ENCODE results near the gene PDIA6.

Gene PDIA6

GRCh38 chr2:10753156-10753555, 59.4 kb downstream of the PDIA6 start:
- no peak for TF ChIP-seq EP300 (IDR thresholded peaks at IDR 0.05; ENCODE audit: borderline replicate concordance)
- TF ChIP-seq TAF1 (IDR thresholded peaks at IDR 0.05; ENCODE audit: low read depth), result no peak
- TF ChIP-seq MAX (IDR thresholded peaks at IDR 0.05), result no peak
- TF ChIP-seq CEBPB (IDR thresholded peaks at IDR 0.05), result no peak

- TF ChIP-seq CEBPB (IDR thresholded peaks at IDR 0.05), result no peak
- no peak for TF ChIP-seq TAF1 (IDR thresholded peaks at IDR 0.05; ENCODE audit: low read depth)
- no peak for TF ChIP-seq NFIC (IDR thresholded peaks at IDR 0.05)
- TF ChIP-seq YY1 (IDR thresholded peaks at IDR 0.05; ENCODE audit: low read depth), result no peak
- TF ChIP-seq ZBTB7A (IDR thresholded peaks at IDR 0.05; ENCODE audit: low read depth), result no peak
- no peak for TF ChIP-seq USF1 (IDR thresholded peaks at IDR 0.05)
- no peak for TF ChIP-seq MAX (IDR thresholded peaks at IDR 0.05)
- TF ChIP-seq TCF12 (IDR thresholded peaks at IDR 0.05; ENCODE audit: low read depth), result no peak
- TF ChIP-seq REST (IDR thresholded peaks at IDR 0.05; ENCODE audit: low read depth), result no peak
- TF ChIP-seq RAD21 (IDR thresholded peaks at IDR 0.05; ENCODE audit: low read depth), result no peak
- TF ChIP-seq CREB1 (IDR thresholded peaks at IDR 0.05; ENCODE audit: low read depth), result no peak
- TF ChIP-seq TEAD4 (IDR thresholded peaks at IDR 0.05), result no peak
- TF ChIP-seq EP300 (IDR thresholded peaks at IDR 0.05; ENCODE audit: borderline replicate concordance), result no peak
- TF ChIP-seq FOXM1 (IDR thresholded peaks at IDR 0.05; ENCODE audit: borderline replicate concordance, low read depth), result no peak
Measured at GRCh38 chr2:10752236-10752635, 60.3 kb downstream of the PDIA6 start.

- no peak for TF ChIP-seq ZBTB7A (IDR thresholded peaks at IDR 0.05; ENCODE audit: low read depth)
- TF ChIP-seq TCF12 (IDR thresholded peaks at IDR 0.05; ENCODE audit: low read depth), result no peak
- no peak for TF ChIP-seq EP300 (IDR thresholded peaks at IDR 0.05; ENCODE audit: borderline replicate concordance)
- no peak for TF ChIP-seq REST (IDR thresholded peaks at IDR 0.05; ENCODE audit: low read depth)
- TF ChIP-seq CREB1 (IDR thresholded peaks at IDR 0.05; ENCODE audit: low read depth), result no peak
- TF ChIP-seq NFIC (IDR thresholded peaks at IDR 0.05), result no peak
- no peak for TF ChIP-seq MAX (IDR thresholded peaks at IDR 0.05)
- no peak for TF ChIP-seq RAD21 (IDR thresholded peaks at IDR 0.05; ENCODE audit: low read depth)
- TF ChIP-seq TEAD4 (IDR thresholded peaks at IDR 0.05), result no peak
- TF ChIP-seq CEBPB (IDR thresholded peaks at IDR 0.05), result no peak
- no peak for TF ChIP-seq YY1 (IDR thresholded peaks at IDR 0.05; ENCODE audit: low read depth)
- no peak for TF ChIP-seq EGR1 (IDR thresholded peaks at IDR 0.05)
- no peak for TF ChIP-seq USF1 (IDR thresholded peaks at IDR 0.05)
- no peak for TF ChIP-seq FOXM1 (IDR thresholded peaks at IDR 0.05; ENCODE audit: borderline replicate concordance, low read depth)
- TF ChIP-seq TAF1 (IDR thresholded peaks at IDR 0.05; ENCODE audit: low read depth), result no peak
Measured at GRCh38 chr2:10750610-10751009, 62.0 kb downstream of the PDIA6 start.

- TF ChIP-seq EGR1 (IDR thresholded peaks at IDR 0.05) (no peak), NFIC (IDR thresholded peaks at IDR 0.05) (no peak), TEAD4 (IDR thresholded peaks at IDR 0.05) (no peak), EP300 (IDR thresholded peaks at IDR 0.05; ENCODE audit: borderline replicate concordance) (no peak), TCF12 (IDR thresholded peaks at IDR 0.05; ENCODE audit: low read depth) (no peak), CREB1 (IDR thresholded peaks at IDR 0.05; ENCODE audit: low read depth) (no peak), FOXM1 (IDR thresholded peaks at IDR 0.05; ENCODE audit: borderline replicate concordance, low read depth) (no peak), TAF1 (IDR thresholded peaks at IDR 0.05; ENCODE audit: low read depth) (no peak), ZBTB7A (IDR thresholded peaks at IDR 0.05; ENCODE audit: low read depth) (no peak), MAX (IDR thresholded peaks at IDR 0.05) (no peak), USF1 (IDR thresholded peaks at IDR 0.05) (no peak), YY1 (IDR thresholded peaks at IDR 0.05; ENCODE audit: low read depth) (no peak), RAD21 (IDR thresholded peaks at IDR 0.05; ENCODE audit: low read depth) (no peak), CEBPB (IDR thresholded peaks at IDR 0.05) (no peak), REST (IDR thresholded peaks at IDR 0.05; ENCODE audit: low read depth) (no peak)
Measured at GRCh38 chr2:10742666-10743065, 69.9 kb downstream of the PDIA6 start.

Data from Ishikawa (cell line).